Urinary bladder (tissue), 4 donors: Measurements from ENCODE around the gene NNT. TPM values are rescaled to one million over a fixed set of nuclear protein-coding genes. Genes with fewer than 3 reads are reported as not detected.
"Not testable (repeated sequence)": the region's sequence is repeated elsewhere in the genome, so short reads cannot be mapped to it uniquely, and the experiment has no call there.

Experiments used
- DNase-seq: peaks from one replicate; pipeline ENCODE4 v3.0.0-alpha.2; 2015; ENCODE audit errors: extremely low spot score
- H3K27ac ChIP-seq: one replicate; pipeline ENCODE4 v1.5.1; 2013; ENCODE audit warnings: low read depth, mild to moderate bottlenecking, moderate library complexity
- H3K36me3 ChIP-seq: one replicate; pipeline ENCODE4 v1.6.1; 2013; ENCODE audit warnings: mild to moderate bottlenecking, moderate library complexity; ENCODE audit not compliant: insufficient read depth
- H3K4me1 ChIP-seq: one replicate; pipeline ENCODE4 v1.6.1; 2013; ENCODE audit warnings: mild to moderate bottlenecking, moderate library complexity; ENCODE audit not compliant: insufficient read depth
- H3K4me3 ChIP-seq: one replicate; pipeline ENCODE4 v1.5.1; 2013; ENCODE audit warnings: low read depth, low read length
- WGBS: extraction: QIAGEN DNeasy Blood & Tissue Kit; methylation state at CpG from one replicate; pipeline ENCODE4 v1.1.7; 2013; 5-methylcytosine and 5-hydroxymethylcytosine counted together
- polyA plus RNA-seq: library from polyadenylated mRNA; stranded (reverse); fragments of 200-250 nt; gene quantifications from one replicate; pipeline ENCODE4 v1.2.3, GENCODE V29; 2013
- total RNA-seq: library from RNA; depleted of rRNA; stranded (reverse); fragments of >200 nt; gene quantifications from one replicate; pipeline ENCODE4 v1.2.3, GENCODE V29; 2014
- donor health status: healthy with polysubstance abuse.
- donor health status: healthy.

NNT gene
- total and polyA plus RNA-seq, 2 donors, result 34.6 to 118 TPM

DNA sequence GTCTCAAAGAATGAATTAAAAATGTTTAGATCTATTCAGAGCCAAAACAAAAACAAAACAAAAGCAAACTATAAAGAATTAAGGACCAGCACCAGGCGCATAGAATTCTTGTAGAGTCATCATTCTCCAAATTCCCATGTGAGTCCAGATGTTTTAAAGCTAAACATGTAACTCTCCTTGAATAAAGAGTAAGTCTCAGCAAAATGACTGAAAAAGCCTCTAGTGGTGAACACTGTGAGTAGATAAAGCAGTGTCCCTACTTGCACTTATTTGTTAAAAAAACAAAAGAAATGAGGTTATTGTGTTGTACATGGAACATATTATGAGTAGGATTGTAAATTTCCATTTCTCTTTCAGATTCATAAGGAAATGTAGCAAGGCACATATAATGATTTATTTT, 44.0 kb downstream of the NNT start:
- Histone ChIP-seq H3K4me1 (no peaks in the 10 kb centered on the region), H3K4me3 (no peak overlapping the region), H3K27ac (no peak overlapping the region), H3K36me3 (peaks cover 3% of the 10 kb centered on the region)
- DNase-seq, result no peak
- WGBS, result 59% methylated on average over 1 of the region's 1 CpG

DNA sequence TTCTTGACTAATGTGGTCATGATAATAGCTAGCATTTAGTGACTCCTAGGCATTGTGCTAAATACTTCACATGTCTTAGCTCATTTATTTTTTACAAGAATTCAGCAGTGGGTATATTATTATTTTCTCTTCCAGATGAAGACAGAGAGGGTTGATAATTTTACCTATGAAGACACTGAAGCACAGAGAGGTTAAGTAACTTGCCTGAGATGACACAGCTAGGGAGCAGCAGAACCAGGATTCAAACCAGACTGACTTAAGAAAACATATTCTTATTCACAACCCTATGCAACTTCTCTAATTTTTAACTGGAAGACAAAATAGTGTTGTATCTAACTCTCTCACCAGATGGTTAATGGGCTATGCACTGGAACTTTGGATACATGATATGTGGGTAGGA, 44.8 kb downstream of the NNT start:
- DNase-seq, result no peak
- peaks cover 3% of the 10 kb centered on the region for H3K36me3 ChIP-seq

DNA sequence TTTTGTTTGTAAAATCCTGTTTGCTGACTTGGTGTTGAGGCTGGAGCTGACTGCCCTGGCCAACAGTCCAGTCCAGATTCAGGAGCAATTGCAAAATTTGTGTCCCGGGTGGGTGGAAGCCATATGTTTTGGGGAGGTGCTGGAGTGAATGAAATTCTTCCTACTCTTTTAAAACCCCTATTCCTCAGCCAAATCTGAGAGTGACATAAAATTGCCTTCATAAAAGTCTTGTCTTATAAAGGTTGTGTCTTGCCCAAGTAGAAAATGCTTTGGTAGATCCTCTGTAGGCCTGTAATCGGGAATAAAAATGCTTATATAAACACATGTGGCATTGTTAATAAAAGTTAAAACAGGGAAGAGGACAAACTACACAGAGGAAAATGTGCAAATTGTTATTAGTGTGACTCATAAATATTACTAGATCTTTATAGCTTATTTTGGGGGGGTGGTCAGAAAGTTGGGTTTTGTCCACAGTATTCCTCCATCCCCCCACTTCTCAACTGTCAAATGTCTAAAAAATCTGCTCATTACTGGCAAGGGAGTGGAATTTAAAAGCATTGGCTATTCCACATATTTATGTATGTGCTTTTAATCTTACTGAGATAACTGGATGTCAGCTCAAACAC, 45.6 kb downstream of the NNT start:
- Histone ChIP-seq H3K36me3 (peaks cover 3% of the 10 kb centered on the region), H3K27ac (no peak overlapping the region), H3K4me1 (no peaks in the 10 kb centered on the region), H3K4me3 (no peak overlapping the region)
- WGBS, result 28% methylated on average over 2 of the region's 2 CpGs
- DNase-seq, result no peak

More for the DNA sequence above, 44.8 kb downstream of the NNT start:
- no peak overlapping the region for H3K27ac ChIP-seq
- no peaks in the 10 kb centered on the region for H3K4me1 ChIP-seq
- H3K4me3 ChIP-seq, result no peak overlapping the region

DNA sequence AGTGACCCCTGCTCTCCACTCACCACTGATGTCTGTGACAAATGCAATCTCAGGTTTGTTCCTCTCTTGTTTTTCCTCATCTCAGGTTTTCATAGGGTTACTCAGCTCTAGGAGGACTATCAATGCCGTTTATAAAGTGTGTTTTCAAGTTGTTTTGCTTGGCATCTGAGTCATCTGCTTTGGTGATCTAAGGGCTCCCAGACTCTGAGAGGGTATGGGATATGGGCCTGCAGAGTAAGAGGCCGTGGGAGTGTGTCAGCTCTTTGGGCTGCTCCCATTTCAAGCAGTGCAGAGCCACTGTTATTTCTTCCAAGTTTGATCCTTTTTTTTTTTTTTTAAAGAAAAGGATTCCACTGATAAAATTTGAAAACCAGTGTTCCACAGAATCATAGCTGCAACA, 46.3 kb downstream of the NNT start:
- Histone ChIP-seq H3K27ac (no peak overlapping the region), H3K4me1 (no peaks in the 10 kb centered on the region), H3K4me3 (no peak overlapping the region), H3K36me3 (peaks cover 3% of the 10 kb centered on the region)
- WGBS, result 34% methylated on average over 2 of the region's 2 CpGs
- no peak for DNase-seq

DNA sequence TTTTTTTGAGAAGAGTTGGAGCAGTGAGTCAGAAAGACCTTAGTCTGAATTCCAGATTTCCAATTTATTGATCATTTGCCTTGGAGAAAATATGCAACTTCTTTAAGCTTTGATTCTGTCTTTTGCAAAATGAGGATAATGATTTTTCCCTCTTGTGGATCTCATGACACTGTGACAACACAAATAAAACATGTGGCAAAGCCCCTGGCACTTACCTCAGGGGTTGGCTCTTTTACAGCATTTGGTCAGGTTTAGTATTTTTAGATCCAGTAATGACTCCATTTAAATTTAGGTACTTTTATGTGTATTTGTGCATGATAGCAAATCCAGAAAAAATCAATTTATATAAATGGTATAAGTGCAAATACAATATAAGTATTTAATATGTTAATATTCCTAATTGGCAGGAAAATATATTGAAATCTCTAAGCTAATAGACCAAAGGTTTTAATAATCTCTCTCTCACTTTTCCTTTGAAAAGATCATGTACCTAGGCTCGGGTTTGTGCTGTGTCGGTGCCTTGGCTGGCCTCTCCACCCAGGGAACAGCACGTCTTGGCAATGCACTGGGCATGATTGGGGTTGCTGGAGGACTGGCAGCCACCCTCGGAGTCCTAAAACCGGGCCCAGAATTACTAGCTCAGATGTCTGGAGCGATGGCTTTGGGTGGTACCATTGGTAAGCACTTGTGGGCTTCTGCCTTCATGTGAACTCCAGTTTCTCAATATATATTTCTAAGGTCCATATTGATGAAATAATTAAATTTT, 49.7 kb downstream of the NNT start:
- Histone ChIP-seq H3K4me1 (no peaks in the 10 kb centered on the region), H3K36me3 (peaks cover 3% of the 10 kb centered on the region), H3K27ac (no peak overlapping the region), H3K4me3 (no peak overlapping the region)
- WGBS, result 98% methylated on average over 6 of the region's 6 CpGs
- no peak for DNase-seq

DNA sequence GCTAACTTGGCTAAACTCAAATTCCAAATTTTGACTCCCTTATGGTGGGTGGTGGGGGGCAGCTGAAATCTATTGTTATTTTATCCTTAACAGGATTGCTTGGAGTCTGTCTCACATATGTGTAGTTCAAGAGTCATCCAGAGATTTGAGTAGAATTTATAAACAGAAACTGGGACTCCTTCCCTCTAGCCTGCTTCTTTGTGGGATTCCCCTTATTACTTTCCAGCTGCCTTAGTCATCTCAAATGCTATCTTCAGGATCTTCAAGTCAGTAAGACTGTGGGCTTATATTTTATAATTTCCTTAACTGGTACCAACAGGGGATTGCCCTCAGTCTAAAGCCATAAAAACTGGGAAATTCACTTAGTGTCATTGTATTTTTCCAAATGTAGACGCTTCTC, 55.5 kb downstream of the NNT start:
- WGBS, result 53% methylated on average over 1 of the region's 1 CpG
- H3K36me3 ChIP-seq, result peaks cover 1% of the 10 kb centered on the region
- H3K4me3 ChIP-seq, result no peak overlapping the region
- DNase-seq, result no peak
- no peaks in the 10 kb centered on the region for H3K4me1 ChIP-seq
- H3K27ac ChIP-seq, result no peak overlapping the region

DNA sequence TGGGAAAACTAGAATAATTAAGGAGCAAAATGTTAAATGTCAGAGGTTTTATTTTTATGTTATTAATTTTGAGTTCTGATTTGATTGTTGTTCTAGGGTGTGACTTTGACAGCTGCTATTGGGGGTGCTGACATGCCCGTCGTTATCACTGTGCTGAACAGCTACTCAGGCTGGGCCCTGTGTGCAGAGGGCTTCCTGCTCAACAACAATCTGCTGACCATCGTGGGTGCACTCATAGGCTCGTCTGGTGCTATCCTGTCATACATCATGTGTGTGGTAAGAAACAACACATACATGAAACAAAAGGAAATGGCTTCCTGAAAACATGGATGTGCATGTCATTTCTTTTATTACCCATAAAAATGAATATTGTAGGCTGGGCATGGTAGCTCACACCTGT, 56.1 kb downstream of the NNT start:
- Histone ChIP-seq H3K27ac (no peak overlapping the region), H3K4me1 (no peaks in the 10 kb centered on the region), H3K4me3 (no peak overlapping the region), H3K36me3 (peaks cover 1% of the 10 kb centered on the region)
- DNase-seq, result no peak
- WGBS, result 83% methylated on average over 4 of the region's 4 CpGs

DNA sequence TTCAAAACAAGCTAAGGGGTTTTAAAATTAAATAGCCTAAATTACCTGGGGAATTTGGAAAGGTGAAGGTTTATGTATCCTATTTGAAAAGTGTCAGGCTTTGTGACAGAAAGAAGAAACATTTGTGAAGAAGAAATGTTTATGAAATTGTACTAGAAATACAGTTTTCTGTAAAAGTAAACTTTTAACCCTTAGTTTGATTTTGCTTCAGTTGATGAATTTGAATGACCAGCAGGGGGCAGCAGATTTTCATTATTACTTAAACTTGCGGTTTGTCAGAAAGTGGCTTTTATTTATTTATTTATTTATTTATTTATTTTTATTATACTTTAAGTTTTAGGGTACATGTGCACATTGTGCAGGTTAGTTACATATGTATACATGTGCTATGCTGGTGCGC, 58.1 kb downstream of the NNT start:
- no peak overlapping the region for H3K27ac ChIP-seq
- 58% methylated on average over 1 of the region's 2 CpGs for WGBS
- H3K4me3 ChIP-seq, result no peak overlapping the region
- H3K4me1 ChIP-seq, result no peaks in the 10 kb centered on the region
- no peak for DNase-seq
- H3K36me3 ChIP-seq, result no peaks in the 10 kb centered on the region

DNA sequence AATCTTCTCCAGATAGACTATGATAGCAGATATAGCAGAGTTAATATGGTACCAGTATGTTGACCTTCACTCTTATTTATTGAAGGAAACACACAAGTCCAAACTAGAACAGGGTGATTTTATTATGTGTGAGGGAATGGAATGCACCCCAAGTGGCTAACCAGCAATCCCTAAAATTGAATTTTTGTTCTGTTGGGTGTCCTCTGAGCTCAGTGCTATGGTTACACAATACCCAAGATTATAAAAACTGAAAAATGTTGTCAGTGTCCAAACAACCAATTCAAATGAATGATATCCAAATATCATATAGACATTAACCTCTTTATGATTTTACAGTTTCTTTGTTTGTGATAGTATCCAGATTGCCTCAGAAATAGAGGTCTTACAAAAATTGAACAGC, 60.9 kb downstream of the NNT start:
- no peak for DNase-seq
- Histone ChIP-seq H3K36me3 (no peaks in the 10 kb centered on the region), H3K27ac (no peak overlapping the region), H3K4me1 (no peaks in the 10 kb centered on the region), H3K4me3 (no peak overlapping the region)

DNA sequence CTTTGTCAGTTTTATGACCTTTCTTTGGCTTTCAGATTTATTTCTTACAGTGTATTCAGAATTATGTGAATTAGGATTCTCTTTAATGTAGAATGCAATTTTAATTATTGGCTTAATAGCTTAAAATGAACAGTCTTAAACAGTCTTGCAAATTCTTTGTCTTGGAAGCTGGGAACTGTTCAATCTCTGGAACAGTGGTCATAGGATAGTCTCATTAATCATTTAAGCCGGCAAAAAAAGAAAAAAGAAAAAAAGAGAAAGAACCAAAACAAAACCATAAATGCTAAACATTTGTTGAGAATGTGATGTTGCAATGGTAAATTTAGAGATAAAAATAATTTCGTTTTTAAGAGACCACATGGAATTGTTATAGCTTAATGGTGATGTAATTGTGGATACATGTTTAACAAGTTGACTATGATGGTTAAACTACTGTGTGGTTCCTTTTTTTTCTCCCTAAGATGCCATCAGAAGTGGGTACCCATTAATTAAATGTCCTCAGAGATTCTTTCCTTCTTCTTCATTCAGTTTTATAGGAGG, 61.6 kb downstream of the NNT start:
- H3K4me3 ChIP-seq, result no peak overlapping the region
- WGBS, result 36% methylated on average over 2 of the region's 2 CpGs
- no peaks in the 10 kb centered on the region for H3K36me3 ChIP-seq
- H3K27ac ChIP-seq, result no peak overlapping the region
- DNase-seq, result no peak
- no peaks in the 10 kb centered on the region for H3K4me1 ChIP-seq

DNA sequence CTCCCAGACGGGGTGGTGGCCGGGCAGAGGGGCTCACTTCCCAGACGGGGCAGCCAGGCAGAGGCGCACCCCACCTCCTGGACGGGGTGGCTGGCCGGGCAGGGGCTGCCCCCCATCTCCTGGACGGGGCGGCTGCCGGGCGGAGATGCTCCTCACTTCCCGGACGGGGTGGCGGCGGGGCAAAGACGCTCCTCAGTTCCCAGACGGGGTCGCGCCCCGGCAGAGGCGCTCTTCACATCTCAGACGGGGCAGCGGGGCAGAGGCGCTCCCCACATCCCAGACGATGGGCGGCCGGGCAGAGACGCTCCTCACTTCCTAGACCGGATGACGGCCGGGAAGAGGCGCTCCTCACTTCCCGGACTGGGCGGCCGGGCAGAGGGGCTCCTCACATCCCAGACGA, 62.8 kb downstream of the NNT start:
- not testable (repeated sequence) for H3K4me1 ChIP-seq, DNase-seq, H3K27ac ChIP-seq, H3K4me3 ChIP-seq, H3K36me3 ChIP-seq
- WGBS, result 98% methylated on average over 35 of the region's 35 CpGs

DNA sequence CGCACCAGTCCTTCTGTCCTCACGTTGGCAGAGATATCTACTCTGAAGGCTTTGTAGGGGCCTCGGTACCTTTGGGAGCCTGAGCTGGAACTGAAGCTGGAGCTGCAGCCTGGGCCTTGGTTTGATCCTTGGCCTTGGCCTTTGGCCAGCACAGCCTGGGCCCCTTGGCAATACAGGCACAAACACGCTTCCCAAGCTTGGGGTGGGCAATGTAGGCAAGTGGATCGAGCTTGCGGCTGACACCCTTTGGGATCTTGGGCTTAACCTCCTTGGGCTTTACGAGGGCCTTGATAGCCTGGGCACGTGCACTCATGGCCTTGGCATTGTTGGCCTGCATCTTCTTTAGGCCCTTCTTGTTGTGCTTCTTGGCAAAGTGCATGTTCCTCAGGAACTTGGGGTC, 63.7 kb downstream of the NNT start:
- H3K4me1 ChIP-seq, result not testable (repeated sequence)
- 98% methylated on average over 8 of the region's 8 CpGs for WGBS

DNA sequence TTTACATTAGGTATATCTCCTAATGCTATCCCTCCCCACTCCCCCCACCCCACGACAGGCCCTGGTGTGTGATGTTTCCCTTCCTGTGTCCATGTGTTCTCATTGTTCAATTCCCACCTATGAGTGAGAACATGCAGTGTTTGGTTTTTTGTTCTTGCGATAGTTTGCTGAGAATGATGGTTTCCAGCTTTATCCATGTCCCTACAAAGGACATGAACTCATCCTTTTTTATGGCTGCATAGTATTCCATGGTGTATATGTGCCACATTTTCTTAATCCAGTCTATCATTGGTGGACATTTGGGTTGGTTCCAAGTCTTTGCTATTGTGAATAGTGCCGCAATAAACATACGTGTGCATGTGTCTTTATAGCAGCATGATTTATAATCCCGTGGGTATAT, 64.4 kb downstream of the NNT start:
- H3K36me3 ChIP-seq, H3K27ac ChIP-seq, H3K4me1 ChIP-seq, H3K4me3 ChIP-seq, DNase-seq: not testable (repeated sequence)
- WGBS, result over 99% methylated on average over 5 of the region's 5 CpGs

More for the DNA sequence above, 63.7 kb downstream of the NNT start:
- H3K27ac ChIP-seq, H3K4me3 ChIP-seq, H3K36me3 ChIP-seq, DNase-seq: not testable (repeated sequence)

DNA sequence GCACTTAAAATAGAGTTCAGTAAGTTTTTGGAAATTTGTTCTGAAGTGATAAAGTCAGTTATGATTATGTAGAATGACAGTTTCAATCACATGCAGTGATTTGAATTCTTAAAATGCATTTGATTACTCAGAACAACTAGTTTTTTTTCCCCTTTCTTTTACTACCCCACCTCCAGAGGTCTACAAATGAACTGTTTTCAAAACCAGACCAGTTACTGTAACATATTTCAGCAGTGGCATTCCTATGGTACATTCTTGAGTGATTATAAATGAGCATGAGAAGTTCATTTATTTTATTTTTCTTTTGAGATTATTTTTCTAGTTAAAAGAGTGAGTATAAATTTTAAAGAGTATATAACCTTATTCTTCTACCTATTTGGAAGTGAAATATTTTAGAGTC, 71.6 kb downstream of the NNT start:
- DNase-seq, result no peak
- H3K27ac ChIP-seq, result no peak overlapping the region
- peaks cover 2% of the 10 kb centered on the region for H3K36me3 ChIP-seq
- no peak overlapping the region for H3K4me3 ChIP-seq
- no peaks in the 10 kb centered on the region for H3K4me1 ChIP-seq
